IPS-18c (cell line): ENCODE data around the gene WSCD2.

Experiments
- H3K4me3 ChIP-seq: 2 replicates; pipeline ENCODE4 v1.7.0; 2013; ENCODE audit warnings: low read depth, mild to moderate bottlenecking, low read length, moderate library complexity; ENCODE audit not compliant: insufficient read depth
- H3K9me3 ChIP-seq: one replicate; pipeline ENCODE4 v1.6.1; 2013; ENCODE audit warnings: mild to moderate bottlenecking, low read length, moderate library complexity; ENCODE audit not compliant: control insufficient read depth, insufficient read depth

The WSCD2 gene

GRCh38 chr12:108129017-108129812 lies at the start of gene WSCD2:
WSCD2 (plus strand) TSS chr12:108129288; CDS start chr12:108195833, 66,545 bp downstream.
- peak within 1 kb of the TSS; percentile 68 for H3K4me3 ChIP-seq

GRCh38 chr12:108079721-108080120 lies 49.4 kb upstream of the WSCD2 start:
- H3K4me3 ChIP-seq = no peak overlapping the region
- H3K9me3 ChIP-seq = no peaks in the 10 kb centered on the region

More at GRCh38 chr12:108129017-108129812, at the start of gene WSCD2:
- H3K9me3 ChIP-seq = peaks cover 3% of the 10 kb centered on the region

GRCh38 chr12:108080363-108080762 lies 48.7 kb upstream of the WSCD2 start:
- no peaks in the 10 kb centered on the region for H3K9me3 ChIP-seq

GRCh38 chr12:108082485-108082884 lies 46.6 kb upstream of the WSCD2 start:
- no peaks in the 10 kb centered on the region for H3K9me3 ChIP-seq
- no peak overlapping the region for H3K4me3 ChIP-seq

More at GRCh38 chr12:108080363-108080762, 48.7 kb upstream of the WSCD2 start:
- no peak overlapping the region for H3K4me3 ChIP-seq

- H3K4me3 ChIP-seq = no peak overlapping the region
- no peaks in the 10 kb centered on the region for H3K9me3 ChIP-seq
Measured at GRCh38 chr12:108087900-108088299, 41.2 kb upstream of the WSCD2 start.

- no peaks in the 10 kb centered on the region for H3K9me3 ChIP-seq
Measured at GRCh38 chr12:108090107-108090899, 38.8 kb upstream of the WSCD2 start.

GRCh38 chr12:108090932-108091678 lies 38.0 kb upstream of the WSCD2 start:
- H3K9me3 ChIP-seq = no peaks in the 10 kb centered on the region

More at GRCh38 chr12:108090107-108090899, 38.8 kb upstream of the WSCD2 start:
- H3K4me3 ChIP-seq = no peak overlapping the region

GRCh38 chr12:108091679-108092051 lies 37.4 kb upstream of the WSCD2 start:
- Histone ChIP-seq H3K4me3 (no peak overlapping the region), H3K9me3 (no peaks in the 10 kb centered on the region)

More at GRCh38 chr12:108090932-108091678, 38.0 kb upstream of the WSCD2 start:
- no peak overlapping the region for H3K4me3 ChIP-seq

- no peaks in the 10 kb centered on the region for H3K9me3 ChIP-seq
- H3K4me3 ChIP-seq = no peak overlapping the region
Measured at GRCh38 chr12:108093209-108093608, 35.9 kb upstream of the WSCD2 start.

GRCh38 chr12:108094056-108094649 lies 34.9 kb upstream of the WSCD2 start:
- H3K4me3 ChIP-seq = no peak overlapping the region

GRCh38 chr12:108097160-108097911 lies 31.8 kb upstream of the WSCD2 start:
- H3K4me3 ChIP-seq = no peak overlapping the region
- H3K9me3 ChIP-seq = no peaks in the 10 kb centered on the region

More at GRCh38 chr12:108094056-108094649, 34.9 kb upstream of the WSCD2 start:
- H3K9me3 ChIP-seq = no peaks in the 10 kb centered on the region

GRCh38 chr12:108098374-108098773 lies 30.7 kb upstream of the WSCD2 start:
- no peak overlapping the region for H3K4me3 ChIP-seq
- no peaks in the 10 kb centered on the region for H3K9me3 ChIP-seq

GRCh38 chr12:108099073-108099472 lies 30.0 kb upstream of the WSCD2 start:
- H3K4me3 ChIP-seq = no peak overlapping the region

GRCh38 chr12:108099778-108100489 lies 29.2 kb upstream of the WSCD2 start:
- Histone ChIP-seq H3K9me3 (no peaks in the 10 kb centered on the region), H3K4me3 (no peak overlapping the region)

More at GRCh38 chr12:108099073-108099472, 30.0 kb upstream of the WSCD2 start:
- no peaks in the 10 kb centered on the region for H3K9me3 ChIP-seq

- Histone ChIP-seq H3K9me3 (no peaks in the 10 kb centered on the region), H3K4me3 (no peak overlapping the region)
Measured at GRCh38 chr12:108101605-108102175, 27.4 kb upstream of the WSCD2 start.
